Pons (tissue), 1 donor: ENCODE results near the gene CEP43.
"Not testable (repeated sequence)": the region's sequence is repeated elsewhere in the genome, so short reads cannot be mapped to it uniquely, and the experiment has no call there.

ENCODE experiments used
- DNase-seq: peaks from one replicate; pipeline ENCODE4 v3.0.0-alpha.2; 2016; ENCODE audit warnings: low spot score

Gene CEP43, protein sequence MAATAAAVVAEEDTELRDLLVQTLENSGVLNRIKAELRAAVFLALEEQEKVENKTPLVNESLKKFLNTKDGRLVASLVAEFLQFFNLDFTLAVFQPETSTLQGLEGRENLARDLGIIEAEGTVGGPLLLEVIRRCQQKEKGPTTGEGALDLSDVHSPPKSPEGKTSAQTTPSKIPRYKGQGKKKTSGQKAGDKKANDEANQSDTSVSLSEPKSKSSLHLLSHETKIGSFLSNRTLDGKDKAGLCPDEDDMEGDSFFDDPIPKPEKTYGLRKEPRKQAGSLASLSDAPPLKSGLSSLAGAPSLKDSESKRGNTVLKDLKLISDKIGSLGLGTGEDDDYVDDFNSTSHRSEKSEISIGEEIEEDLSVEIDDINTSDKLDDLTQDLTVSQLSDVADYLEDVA

DNA sequence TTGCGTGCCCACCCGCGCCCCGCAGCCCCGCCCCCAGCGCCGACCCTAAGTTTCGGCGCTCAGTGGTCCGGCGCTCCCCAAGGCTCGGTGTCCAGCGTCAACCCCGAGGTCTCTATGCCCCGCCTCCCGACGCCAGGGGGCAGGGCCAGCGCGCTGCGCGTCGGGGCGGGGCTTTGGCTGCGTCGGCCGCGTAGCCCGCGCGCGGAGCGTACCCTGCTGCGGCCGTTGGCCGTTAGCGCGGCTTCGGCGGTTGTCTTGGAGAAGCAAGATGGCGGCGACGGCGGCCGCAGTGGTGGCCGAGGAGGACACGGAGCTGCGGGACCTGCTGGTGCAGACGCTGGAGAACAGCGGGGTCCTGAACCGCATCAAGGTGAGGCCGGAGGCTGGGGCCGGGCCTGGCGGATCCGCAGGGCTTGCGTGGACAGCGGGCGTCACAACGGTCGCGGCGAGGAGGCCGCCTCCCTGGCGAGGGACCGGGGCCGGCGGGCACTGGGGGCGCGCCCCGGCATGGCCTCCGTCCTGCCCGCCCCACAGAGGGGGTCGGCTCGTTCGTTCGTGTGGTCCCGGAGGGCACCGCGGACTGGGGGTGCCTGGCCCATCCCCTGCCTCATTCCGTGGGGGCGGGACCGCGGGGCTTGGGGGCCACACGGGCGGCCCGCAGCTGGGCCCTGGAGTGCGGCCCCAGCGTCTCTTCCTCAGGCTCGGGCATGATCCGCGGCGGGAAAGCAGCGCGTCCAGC is at the start of gene CEP43:
CEP43 (plus strand) TSS at position 253 of the 739 bp plus-strand sequence; CDS start at position 269, 16 bp downstream.
- DNase-seq: peak; percentile 95

DNA sequence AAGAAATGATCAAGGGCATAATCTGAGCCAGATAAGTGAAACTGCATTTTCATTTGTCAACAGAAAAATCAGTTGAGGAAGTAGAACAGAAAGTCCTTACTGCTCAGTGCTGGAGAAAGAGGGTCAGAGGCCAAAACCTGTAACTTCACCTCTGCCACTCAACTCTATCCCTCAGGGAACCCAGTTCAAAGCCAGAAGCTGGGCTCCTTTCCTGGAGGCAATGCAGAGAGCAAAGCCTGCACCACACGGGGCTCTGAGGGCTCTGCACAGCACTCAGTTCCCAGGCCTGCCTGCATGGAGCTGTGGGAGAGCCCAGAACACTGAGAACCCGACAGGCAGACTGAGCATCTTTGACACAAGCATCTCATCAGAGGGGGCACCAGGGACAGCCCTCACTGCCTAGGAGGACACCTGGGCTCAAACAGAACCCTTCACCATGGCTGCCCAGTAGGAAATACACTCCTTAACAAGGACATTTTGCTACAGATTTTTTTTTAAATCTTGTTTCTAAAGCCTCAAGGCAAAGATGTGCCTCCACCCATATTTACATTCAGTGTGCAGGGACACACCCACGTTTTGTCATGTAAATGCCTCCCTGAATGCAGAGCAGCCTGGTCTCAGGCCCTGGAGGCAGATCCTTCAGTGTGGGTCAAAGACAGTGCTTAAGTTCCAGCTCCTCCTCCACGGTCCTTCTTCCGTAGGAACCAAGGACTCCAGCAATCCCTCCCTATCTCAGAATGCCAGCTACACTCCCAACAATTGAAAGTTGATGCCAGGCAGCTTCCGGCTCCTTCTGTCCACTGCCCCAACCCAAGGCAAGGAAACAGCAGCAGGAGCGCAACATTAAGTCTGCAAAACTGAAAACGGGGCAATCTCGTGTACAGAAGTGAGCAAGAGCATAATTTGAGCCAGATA is 49.4 kb upstream of the CEP43 start:
- DNase-seq: no peak

DNA sequence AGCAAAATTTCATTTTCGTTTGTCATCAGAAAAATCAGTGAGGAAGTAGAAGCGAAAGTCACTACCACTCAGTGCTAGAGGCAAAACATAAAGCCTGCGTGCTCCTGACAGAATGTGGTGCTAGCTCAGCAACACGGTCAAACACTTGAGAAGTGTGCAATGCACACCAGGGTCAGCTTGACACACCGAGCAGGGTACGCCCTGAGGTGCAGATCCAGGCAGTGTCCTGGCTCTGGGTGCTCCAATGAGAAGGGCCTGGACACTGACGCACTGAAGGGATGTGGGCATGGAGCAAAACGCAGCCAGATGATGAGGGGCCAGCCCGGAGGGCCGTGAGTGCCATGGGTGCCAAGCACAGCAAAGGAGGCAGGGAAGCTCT is 48.8 kb upstream of the CEP43 start:
- DNase-seq: no peak

DNA sequence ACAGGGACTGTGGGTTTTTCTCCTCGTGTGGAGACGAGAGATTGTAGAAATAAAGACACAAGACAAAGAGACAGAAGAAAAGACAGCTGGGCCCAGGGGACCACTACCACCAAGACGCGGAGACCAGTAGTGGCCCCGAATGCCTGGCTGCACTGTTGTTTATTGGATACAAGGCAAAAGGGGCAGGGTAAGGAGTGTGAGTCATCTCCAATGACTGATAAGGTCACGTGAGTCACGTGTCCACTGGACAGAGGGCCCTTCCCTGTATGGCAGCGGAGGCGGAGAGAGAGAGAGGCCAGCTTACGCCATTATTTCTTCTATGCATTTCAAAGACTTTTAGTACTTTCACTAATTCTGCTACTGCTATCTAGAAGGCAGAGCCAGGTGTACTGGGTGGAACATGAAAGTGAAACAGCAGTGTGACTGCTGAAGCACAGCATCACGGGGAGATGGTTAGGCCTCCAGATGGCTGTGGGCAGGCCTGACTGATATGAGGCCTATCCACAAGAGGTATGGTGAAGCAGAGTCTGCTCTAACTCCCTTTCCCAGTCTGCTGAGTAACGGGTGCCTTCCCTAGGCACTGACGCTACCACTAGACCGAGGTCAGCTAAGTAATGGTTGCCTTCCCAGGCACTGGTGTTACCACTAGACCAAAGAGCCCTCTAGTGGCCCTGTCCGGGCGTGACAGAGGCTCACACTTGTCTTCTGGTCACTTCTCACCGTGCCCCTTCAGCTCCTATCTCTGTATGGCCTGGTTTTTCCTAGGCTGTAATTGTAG is 48.1 kb upstream of the CEP43 start:
- not testable (repeated sequence) for DNase-seq

DNA sequence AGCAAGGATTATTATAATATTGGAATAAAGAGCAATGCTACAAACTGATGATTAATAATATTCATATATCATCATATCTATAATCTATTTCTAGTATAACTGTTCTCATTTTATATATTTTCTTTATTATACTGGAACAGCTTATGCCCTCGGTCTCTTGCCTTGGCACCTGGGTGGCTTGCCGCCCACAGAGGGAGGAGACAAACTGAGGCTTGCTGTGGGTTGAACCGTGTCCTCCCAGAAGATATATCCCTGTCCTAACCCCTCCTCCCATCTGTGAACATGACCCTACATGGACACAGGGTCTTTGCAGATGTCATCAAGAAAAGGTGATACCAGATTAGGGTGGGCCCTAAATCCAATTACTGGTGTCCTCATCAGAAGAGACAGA is 47.5 kb upstream of the CEP43 start:
- DNase-seq: no peak

DNA sequence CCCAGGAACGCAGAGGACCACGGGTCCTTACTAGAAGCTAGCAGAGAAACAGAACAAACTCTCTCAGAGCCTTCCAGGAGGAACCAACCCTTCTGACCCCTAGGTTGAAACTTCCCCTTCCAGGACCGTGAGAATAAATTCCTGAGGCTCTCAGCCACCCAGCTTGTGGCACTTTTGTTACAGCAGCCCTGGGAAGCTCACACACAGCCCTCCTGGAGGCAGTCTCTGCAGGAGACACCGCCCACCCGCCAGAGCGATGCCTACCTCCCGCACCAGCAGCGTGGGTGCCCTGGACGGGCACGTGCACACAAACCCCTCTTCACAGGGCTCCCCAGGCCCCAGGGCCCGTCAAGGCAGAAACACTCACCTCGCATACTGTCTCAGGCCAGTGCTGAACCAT is 47.1 kb upstream of the CEP43 start:
- DNase-seq: no peak

DNA sequence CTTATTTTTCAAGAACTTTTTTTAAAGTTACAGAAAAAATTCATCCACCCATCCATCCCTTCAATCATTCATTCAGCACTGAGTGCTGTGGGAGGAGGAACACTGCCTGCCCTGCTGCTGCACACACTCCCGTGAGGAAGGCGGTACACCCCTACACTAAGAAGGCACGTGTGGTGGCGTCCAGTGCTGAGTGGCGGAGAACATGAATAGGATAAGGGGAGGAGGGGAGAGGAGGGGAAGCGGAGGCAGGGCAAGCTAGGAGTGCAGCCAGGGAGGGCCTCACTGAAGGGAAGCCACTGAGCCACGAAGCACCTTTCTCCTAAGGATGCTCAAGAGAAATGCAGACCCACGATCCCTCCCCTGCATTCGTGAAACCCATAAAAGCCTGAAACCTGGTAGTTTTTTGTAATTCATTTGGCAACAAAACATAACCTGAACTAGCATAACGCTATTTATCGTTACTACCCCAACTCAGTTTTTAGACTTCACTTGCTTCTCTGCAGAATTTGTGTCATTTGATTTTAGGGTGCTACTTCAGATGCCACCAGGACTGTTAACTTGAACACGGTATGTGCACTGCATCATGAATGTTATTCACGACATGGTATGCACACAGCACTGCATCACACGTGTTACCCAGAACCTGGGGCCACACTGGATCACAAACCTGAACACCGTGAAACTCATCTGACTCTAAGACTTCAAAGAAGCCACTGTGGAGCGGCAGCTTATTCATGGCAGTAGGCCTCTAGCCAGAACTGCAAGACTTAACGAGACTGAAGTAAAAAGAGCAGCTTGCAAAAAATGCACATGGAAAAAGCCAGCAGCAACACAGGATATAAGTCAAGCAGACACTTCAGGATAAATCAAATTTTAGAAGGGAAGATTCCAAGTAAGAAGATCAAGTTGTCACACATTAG is 46.4 kb upstream of the CEP43 start:
- no peak for DNase-seq

DNA sequence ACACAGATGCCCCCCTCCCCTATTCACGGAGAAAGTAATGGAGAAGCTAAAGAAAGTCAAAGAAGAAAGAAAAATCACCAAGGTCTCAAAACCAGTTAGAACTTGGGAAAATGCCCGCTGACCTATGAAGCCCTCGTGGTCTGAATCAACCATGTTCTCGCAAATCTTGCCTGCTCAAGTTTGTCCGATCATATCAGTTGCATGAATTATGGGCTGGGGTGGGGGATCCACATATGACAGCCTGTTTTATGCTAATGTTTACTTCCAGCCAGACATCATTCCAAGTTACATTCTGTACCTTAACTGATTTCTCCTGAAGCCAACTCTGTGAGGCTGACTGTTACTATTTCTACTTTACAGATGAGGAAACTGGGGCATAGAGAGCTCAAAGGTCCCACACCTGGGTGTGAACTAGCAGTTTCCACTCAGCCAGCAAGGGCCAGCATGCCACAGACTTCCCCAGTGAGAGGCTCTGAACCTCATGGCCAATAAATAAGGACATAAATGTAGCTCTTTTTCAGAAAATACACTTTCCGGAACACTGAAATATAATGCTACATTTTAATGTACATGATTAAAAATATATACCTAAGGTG is 45.0 kb upstream of the CEP43 start:
- DNase-seq: no peak

DNA sequence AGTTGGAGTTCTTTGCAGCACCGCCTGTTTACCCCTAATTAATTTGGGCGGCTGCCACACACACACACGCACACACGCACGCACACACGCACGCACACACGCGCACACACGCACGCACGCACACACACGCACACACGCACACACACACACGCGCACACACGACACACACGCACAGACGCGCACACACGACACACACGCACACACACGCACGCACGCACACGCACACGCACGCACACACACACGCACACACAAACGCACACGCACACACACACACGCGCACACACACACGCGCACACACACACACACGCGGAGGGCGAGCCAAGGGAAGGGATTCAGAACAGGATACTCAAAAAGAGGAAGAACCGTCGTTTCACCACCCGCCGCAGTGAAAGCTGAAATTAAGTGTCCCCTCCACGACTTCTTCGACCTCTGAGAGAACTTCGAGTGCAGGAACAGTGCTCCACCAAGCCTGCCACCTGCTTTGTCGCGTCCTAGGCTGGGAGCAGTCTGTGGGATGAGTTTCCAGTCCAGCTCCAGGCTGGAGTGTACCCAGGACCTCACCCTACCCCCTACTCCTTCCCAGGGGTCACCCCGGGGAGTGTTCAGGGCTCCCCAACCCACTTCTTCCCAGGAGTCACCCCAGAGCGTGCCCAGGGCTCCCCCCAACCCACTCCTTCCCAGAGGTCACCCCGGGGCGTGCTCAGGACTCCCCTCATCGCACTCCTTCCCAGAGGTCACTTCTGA is 43.9 kb upstream of the CEP43 start:
- peak; percentile 38 for DNase-seq

DNA sequence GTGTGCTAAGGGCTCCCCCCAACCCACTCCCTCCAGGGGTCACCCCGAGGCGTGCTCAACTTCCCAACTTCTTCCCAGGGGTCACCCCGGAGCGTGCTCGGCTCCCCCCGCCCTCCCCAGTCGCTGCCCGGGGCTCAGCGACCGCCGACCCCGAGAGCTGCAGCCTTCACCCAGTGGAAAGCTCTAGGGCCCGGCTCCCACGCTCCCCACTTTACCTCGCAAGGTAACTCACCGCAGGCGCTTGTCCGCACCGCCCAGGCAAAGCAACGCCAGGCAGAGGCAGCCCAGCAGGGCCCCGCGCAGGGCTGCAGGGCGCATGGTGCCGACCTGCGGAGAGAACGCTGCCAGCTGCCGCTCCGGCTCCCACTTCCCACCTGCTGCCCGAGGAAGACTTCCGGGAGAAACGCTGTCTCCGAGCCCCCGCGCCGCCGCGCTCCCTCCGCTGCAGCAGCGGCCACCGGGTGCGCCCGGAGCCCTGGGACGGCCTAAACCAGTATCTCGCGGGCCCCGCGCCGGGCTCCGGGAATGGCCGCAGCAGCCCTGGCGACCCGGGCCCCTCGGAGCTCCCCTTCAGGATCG is 43.2 kb upstream of the CEP43 start:
- no peak for DNase-seq

DNA sequence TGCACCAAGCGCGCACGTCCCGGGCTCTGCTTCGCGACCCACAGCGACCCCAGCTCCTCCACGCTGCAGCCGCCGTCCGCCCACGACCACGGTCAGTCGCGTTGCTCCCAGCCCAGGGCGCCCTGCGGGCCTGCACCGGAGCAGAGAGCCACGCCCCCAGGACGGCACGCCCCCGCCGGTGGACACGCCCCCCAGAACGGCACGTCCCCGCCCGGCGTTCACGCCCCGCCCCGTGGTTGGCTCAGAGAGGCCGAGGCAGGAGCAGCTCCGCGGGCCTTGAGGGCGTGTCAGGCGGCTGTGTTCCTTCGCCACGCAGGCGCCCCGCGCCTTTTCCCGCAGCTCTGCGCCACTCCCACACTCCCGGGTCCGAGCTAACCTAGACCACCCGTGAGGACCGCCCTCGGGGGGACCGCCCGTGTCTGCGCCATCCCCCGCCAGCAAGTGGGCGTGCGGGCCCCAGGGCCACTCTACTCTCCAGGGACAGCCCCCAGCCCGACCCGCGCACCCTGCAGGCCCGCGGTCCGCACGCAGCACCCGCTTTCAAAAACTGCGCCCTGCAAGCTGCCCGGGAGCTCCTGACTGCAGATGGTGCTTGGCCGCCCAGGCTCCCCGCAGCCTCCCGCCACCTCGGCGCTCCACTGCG is 42.6 kb upstream of the CEP43 start, which contains the start of gene RNASET2:
RNASET2 (minus strand) TSS at position 107 of the 643 bp plus-strand sequence. CDS start 368 bp downstream, outside the sequence.
- DNase-seq: peak; percentile 71

DNA sequence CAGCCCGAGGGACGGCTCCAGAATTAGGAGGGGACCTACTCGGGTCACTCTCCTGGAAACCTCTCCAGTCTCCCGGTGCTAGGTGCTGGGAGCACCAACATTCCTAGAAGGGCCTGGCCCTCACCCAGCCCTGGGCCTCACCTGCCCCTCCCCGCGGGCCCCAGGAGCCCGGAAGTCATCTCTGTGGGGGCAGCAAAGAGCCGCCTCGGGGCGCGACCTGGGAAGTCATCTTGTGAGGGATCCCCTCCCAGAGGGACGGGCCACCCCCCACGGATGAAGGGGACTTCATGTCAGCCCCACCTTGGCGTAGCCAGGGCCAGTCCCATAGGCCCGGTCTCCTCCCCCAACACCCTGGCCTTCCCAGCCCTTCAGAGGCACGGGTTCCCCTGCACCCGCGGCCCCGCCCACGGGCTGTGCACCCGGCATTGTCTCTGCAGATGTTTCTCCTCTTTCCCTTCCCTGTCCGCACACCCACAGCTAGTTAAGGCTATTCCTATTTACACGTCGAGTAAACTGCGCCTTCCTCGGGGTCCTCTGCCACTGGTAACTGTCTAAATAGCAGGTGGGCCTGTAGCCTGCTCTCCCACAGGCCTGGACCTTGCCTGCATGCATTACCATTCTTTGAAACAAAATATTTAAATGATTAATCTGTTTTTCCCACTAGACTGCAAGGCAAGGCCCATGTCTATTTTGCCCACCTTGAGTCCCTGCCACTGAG is 42.0 kb upstream of the CEP43 start:
- DNase-seq: peak; percentile 42

DNA sequence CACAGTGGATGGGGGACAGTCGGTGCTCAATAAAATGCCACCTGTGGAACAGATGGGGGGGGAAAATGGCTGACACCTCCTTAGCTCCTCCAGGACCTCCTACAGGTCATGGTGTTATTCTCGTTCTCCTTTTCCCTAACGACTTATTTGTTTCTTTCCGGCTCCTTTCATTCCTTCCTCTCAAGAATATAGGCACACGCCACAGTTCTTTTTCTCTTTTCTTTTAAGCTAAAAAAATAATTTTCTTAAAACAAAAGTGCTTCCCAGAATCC is 41.5 kb upstream of the CEP43 start:
- DNase-seq: no peak

DNA sequence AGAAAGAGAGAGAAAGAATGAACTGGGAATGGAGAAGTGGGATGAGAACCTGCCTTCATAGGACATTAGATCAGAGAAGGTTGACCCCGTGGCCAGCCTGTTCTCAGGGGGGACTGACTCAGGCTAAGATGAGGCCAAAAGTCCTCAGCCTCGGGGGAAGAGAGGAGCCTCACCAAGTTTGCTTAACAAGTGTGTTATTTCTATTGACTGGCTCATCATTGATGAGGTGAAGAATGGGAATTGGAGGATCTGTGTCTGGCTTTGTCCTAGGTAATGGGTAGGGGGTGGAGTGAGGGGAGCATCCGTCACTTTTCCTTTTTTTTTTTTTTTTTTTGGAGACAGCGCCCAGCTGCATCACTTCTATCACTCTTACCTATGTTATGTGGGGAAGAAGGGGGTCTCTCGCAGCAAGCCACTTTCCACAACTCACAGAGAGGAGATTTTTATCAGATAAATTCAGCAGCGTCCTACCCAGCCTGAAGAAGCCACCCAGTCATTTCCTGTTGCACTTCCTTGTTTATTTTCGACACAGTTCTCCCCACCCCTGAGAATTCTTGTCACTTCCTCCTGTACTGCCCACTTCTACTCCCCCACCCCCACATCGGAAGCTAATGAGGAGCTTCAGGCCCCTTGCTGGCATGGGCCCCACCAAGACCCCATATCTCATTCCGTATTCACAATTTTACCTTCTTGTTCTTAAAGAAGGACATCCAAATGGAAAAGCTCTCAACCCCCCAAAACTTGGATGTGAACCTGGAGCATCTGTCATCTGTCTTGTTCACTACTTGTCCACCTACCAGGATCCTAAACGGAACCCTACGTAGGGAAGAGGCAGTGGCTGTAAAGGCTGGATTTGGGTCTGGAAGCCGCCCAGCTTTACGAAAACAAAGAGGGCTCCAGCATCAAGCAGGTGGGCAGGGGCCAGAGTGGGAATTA is 40.0 kb upstream of the CEP43 start:
- peak; percentile 80 for DNase-seq

DNA sequence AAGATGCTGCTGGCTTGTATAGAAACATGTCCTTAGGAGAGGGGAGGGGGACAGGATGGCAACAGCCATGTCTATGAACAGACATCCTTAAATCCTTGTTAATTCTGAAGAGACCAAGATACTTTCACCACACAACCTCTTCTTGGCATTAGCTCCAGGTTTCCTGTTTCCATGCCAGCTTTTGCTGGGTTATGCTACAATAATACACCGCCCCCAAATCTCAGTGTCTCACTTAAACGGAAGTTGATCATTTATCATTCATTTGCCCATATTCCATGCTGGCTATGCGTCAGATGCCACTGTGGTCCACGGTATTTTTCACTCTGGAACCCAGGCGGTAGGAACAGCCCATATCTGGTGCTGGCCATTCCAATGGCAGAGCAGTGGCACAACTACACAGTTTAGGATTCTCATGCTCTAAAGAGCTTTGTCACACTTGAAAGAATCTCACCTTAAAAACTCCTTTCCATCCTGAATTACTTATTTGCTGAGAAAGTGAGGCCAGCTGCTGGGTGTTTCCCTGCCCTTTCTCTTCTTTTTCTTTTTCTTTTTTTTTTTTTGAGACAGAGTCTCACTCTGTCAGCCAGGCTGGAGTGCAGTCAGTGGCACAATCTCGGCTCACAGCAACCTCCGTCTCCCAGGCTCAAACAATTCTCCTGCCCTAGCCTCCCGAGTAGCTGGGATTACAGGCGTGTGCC is 39.1 kb upstream of the CEP43 start:
- DNase-seq: peak; percentile 30

DNA sequence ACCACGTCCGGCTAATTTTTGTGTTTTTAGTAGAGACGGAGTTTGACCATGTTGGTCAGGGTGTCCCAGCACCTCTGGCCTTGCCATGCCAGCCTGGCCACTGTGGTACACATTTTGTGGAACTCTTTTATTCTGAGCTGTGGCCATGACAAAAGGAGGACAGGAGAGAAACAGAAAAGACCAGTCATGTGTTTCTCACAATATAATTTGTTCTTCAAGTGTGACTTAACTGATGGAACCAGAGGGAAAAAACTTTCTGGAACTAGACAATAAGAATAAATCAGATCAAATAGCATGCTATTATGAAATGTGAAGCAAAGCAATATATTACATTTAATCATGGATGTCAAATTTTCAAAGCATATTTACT is 38.6 kb upstream of the CEP43 start:
- DNase-seq: no peak
